Left ventricle myocardium superior (tissue), 1 donor: Measurements from ENCODE around the gene IL1RAP. TPM values are rescaled to one million over a fixed set of nuclear protein-coding genes. Genes with fewer than 3 reads are reported as not detected.

Experiments
- ATAC-seq: fragments of 200-7000 bp; cut with Tn5 transposase; one replicate; pipeline ENCODE4 v1.9.1; 2020; ENCODE audit warnings: mild to moderate bottlenecking, moderate library complexity
- DNase-seq: peaks from one replicate; pipeline ENCODE4 v3.0.0-alpha.2; 2020
- intact Hi-C: fragments of 100-400 bp; cut with micrococcal nuclease; formaldehyde crosslinking; loops from one replicate; pipeline ENCODE4 v1.11.0; 2022
- total RNA-seq: library from RNA; stranded (reverse); fragmentation: NEBNext Ultra II Directional; extraction: Animal tissue kit (Norgen Biotek cat#: 25700); gene quantifications from one replicate; pipeline ENCODE4 v1.2.1, GENCODE V29; 2021
- donor health status: DM: no; HTN: yes; CAD: no; lungs with severe emphysema.

Gene IL1RAP
- total RNA-seq, 1 donor from 2014 or later, result 6.1 TPM

DNA sequence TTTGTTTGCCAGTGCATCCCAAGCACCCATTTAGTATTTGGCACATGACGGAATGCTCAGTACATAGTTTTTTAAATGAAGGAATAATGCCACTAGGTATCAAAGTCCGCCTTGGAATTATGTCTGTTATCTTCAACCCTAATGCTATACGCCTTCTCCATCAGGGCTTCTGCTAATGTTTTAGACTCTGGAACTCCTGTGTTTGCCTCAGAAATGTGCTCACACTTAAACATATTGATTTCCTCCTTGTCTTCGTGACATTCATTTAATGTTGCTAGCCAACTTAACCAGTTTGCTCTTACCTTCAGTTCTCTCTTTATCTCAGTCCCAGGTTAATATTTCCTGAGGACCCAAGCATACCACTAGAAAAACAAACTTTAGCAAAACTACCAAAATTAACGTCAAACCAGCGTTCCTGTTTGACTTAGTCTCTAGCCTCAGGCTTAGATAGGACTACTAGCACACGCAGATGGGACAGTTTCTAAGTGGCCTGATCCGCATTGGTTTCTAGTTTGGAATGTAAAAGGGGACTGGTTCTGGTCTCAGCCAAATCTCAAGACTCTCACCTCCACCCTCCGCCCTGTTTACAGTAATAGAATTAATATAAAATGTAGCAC is 81.4 kb downstream of the IL1RAP start:
- intact Hi-C loops, result no loop called here
- DNase-seq, result no peak
- ATAC-seq, result no peak

DNA sequence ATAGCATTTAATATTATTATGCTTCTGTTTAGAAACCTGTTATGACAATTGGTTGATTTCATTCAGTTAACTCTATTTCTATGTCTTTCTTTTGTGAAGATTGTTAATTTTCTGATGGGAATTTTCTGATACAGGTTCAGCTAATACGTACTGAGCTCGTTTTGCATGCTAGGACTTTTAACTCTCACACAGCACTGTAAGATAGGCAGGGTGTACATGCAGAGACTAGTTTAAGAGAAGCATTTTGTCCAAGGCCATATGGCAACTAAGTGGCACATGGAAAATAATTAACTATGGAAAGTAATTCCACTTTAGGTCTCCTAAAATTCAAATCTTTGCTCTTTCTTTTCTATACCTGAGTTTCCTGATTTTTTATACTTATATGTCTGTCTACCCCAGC is 81.9 kb downstream of the IL1RAP start:
- ATAC-seq, result no peak
- intact Hi-C loops, result no loop called here
- no peak for DNase-seq

DNA sequence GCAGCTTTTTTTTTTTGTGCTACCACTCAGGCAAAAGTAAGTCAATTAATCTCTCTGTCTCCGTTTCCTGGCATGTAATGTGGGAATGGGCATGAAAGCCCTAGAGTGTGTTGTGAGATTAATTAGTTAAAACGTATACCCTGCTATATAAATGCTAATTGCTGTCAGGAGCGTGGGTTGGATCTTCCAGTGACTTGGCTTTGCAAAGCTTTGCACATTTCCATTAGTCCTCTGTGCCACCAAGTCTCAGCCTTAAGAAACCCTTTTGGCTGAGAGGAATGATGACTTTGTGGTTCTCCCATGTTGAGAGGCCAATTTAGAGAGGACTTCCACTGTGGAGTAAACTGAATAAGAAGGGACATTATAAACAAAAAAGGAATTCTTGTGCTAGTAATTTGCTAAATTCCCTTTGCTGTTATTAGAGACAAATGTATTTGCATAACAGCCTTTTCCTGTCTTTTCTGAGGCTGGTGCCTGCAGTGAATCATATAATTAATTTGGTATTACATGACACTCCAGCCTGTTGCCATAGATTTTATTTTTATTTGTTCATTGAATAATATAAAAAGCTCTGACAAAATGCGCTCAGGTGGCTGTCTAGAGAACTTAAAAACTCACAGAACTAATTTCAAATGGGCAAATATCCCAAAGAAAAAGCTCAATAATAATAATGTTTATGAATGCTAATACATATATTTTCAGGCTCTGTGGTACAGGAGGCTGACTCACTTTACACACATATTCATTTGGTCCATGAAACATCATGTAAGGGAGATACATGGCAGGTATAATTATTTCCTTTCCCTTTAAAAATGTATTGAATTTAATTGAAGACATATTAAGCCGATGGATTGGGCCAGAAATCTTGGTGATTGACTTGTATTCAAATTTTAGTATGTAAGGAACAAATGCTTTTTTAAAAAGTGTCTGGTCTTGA is 82.7 kb downstream of the IL1RAP start:
- intact Hi-C loops, result no loop called here
- DNase-seq (no peak), ATAC-seq (no peak)

DNA sequence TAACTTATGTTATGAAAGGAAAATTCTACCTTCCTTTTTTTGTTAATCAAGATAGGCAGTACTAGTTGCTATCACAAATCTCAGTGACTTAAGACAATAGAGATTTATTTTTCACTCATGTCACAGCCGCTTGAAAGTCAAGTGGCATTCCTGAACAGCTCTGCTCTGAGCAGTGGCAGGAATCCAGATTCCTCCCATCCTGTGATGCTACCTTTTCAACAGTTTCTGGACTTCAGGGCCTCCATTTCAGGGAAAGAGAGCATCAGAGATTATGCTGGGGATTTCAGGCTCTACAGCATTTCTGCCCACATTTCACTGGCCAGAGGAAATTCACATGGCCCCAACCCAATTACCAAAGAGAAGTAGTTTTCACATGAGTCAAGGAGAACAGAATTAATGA is 83.4 kb downstream of the IL1RAP start:
- ATAC-seq, result peak; percentile 88

DNA sequence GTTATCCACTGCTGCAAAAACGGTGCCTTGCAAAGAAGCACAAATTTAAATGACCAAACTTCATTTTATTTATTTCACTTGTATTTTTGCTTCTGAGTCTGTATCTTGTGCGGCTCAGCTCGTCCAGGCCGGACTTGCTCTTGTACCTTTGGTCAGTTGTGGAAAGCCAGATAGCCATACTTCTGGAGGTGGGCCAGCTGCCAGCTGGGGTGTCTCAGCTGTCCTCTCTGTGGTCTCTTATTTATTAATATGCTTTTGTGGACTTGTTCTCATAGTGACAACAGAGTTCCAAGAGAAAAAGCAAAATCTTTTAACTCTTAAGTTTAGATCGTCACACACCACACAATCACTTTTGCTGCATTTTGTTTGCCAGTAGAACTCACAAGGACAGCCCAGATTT is 87.7 kb downstream of the IL1RAP start:
- intact Hi-C loops, result no loop called here
- DNase-seq (peak; percentile 44), ATAC-seq (no peak)

More for the DNA sequence above, 83.4 kb downstream of the IL1RAP start:
- intact Hi-C loops, result no loop called here
- DNase-seq, result no peak

DNA sequence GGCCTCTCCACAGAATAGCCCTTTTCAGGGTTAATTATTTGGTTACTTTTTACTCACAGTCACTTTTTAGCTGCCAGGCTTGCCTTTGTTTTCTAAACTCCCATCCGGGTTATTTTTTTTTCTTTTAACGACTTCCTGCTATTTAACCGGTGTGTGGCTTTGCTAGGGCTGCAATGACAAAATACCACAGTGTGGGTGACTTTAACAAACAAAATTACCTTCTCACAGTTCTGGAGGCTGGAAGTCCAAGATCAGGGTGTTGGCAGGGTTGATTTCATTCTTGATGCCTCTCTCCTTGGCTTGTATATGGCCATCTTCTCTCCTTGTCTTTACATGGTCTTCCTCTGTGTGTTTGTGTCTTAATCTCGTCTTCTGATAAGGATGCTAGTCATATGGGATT is 91.5 kb downstream of the IL1RAP start:
- no peak for ATAC-seq
- no peak for DNase-seq
- intact Hi-C loops, result no loop called here

DNA sequence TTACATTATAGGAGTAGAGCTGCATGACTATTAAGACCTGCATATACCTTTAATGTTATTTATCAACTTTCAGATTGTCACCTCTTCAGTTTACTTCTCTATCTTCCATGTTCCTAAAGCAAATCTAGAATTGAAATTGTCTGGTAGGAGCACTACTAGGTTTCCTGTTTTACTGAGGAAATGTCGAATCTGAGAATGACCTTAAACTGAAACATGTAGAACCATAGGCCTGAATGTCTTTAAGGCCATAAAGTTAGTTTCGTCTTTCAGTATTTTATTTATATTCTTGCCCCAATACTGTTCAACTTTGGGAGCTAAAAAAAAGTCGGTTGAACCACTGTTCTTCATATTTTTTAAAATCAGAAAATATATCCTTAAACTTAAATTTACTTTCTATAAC is 92.7 kb downstream of the IL1RAP start:
- ATAC-seq (no peak), DNase-seq (no peak)
- intact Hi-C loops, result no loop called here

DNA sequence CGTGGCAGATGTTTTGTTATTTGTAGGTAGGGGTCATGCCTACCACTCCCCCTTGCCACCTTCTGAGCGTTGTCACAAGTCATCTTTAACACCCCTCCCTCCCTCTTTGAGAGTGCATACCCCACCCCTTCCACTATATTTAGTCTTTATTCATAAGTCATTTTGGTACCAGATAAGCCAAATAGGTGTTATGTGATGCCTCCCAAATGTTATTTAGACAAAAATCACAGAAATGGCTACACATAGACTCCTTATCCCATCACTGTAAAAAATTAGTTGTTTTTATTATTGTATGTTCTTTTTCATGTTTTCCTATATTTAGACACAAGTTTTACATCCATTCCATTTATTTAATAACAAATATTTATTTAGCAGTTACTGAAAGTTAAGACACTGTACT is 93.1 kb downstream of the IL1RAP start:
- intact Hi-C loops, result no loop called here
- ATAC-seq, result no peak
- no peak for DNase-seq

DNA sequence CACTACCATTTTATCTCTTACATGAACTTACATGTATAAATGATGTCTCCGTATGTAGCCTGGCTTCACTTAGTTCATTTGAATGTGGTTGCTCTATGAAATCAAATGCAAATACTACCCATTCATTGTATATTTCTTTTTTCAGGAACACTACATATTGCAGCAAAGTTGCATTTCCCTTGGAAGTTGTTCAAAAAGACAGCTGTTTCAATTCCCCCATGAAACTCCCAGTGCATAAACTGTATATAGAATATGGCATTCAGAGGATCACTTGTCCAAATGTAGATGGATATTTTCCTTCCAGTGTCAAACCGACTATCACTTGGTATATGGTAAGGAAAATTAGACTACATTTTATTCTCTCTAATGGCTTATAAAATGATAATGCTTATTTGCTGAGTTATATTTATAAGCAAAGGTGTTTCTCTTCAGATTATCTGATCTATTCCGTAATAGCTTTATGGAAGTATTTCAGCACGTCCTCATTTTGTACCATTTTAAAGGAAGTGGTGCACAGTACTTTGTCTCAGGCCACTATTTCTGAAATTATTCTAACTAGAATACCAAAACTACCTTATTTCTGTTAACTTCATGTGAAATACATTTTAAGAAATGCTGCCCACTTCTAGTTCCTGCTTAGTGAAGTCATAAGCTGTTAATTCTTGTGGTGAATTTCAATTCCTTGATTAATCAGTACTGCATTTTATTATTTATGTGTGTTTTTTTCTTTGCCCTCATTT is 95.1 kb downstream of the IL1RAP start:
- intact Hi-C loops, result no loop called here
- DNase-seq (no peak), ATAC-seq (no peak)

DNA sequence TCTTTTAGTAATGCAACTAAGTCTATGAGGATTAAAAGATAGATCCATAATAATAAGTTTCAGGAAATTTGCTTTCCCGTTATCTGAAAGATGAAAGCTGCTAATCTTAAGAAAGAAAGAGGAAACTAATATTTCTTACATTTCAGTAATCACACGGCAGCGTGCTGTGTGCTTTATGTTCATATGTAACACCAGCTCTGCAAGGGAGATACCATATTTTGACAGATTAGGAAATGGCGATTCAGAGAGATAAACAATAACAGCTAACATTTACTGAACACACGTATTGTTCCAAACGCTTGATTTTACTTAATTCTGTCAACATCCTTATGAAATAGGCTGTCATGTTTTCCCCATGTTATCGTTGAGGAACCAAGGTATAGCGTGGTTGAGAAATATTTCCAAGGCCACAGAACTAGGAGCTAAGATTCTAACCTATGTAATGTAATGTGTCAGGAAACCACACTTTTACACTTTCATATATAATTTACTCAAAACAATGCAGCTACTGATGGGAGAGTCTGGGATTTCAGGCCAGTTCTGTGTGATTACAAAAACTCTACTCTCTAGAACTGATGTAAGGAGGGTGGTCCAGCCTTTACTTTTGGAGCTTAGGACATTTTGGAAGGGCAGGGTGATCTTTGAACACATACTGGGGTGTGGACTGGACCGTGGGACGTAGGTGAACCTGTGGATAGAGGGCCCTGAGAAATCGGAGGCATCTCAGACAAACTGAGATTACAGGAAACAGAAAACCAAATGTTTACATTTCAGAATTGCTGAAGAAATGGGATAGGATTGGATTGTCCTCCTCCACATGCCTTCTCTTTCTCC is 100.6 kb downstream of the IL1RAP start:
- DNase-seq (no peak), ATAC-seq (no peak)
- intact Hi-C loops, result no loop called here

DNA sequence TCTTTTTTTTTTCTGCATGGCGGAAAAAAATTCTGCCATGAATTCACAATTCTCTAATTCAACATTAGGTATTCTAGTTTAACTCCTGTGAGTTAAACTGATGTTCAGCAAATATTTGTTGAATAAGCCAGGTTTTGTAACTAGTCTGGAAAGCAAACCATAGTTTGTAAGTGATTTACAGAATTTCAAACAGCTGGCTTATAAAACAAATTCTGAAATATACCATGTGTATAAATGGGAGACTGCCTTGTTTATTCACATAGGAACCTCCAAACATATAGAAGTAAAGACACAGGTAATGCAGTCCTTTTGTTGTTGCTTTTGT is 101.1 kb downstream of the IL1RAP start:
- intact Hi-C loops, result no loop called here
- no peak for ATAC-seq
- no peak for DNase-seq

DNA sequence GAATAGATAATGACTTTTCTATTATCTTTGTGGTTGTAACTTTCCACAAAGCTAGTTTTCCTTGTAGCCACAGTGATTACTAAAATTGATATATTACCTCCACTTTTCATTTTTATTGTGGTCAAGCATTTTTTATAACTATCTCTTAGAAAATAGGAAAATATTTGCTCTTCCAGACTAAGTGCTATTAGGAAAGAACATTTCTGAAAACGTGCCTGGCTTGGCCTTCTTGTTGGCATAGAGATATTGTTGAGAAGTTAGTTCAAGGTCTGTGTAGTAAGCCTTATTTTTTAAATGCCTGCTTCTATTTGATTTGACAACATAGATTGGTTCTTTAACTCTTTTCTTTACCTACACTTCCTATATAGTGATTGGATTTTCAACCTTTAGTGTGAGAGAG is 101.7 kb downstream of the IL1RAP start:
- no peak for DNase-seq
- intact Hi-C loops, result no loop called here
- ATAC-seq, result no peak

DNA sequence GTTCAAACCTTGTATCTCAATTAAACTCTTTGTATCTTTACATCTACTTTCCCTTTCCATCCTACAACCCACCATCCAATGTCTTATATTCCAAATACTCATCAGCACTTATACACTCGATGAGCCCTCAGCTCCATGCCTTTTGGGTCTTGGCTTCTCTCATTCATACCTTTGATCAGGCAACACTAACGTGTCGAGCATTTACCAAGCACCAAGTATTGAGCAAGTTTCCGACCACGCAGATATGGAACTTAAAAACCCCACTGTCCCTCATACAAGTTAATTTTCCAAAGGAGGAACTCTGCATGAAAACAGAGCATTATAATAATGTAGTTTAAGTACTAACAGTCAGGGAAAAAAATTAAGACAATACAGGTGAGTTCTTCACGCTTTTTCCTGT is 102.8 kb downstream of the IL1RAP start:
- ATAC-seq (no peak), DNase-seq (no peak)
- intact Hi-C loops, result no loop called here

DNA sequence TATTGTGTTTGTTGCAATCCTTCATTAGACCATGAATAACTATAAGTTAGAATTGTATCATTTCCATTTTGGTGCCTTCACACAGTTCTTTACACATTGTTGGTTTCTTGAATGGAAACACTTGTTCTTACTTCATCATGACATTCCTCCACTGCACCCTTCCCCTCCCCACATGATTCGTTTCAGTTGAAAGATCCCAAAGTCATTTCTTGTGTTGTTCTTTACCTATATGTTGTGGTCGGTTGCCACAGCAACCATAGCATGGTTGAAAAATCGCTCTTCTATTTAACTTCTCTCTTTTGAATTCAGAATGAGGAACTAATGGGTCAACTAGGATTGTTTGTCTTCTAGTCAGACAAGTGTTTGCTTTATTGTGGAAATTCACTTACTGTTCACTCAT is 103.3 kb downstream of the IL1RAP start:
- ATAC-seq, result peak; percentile 31
- intact Hi-C loops, result no loop called here

DNA sequence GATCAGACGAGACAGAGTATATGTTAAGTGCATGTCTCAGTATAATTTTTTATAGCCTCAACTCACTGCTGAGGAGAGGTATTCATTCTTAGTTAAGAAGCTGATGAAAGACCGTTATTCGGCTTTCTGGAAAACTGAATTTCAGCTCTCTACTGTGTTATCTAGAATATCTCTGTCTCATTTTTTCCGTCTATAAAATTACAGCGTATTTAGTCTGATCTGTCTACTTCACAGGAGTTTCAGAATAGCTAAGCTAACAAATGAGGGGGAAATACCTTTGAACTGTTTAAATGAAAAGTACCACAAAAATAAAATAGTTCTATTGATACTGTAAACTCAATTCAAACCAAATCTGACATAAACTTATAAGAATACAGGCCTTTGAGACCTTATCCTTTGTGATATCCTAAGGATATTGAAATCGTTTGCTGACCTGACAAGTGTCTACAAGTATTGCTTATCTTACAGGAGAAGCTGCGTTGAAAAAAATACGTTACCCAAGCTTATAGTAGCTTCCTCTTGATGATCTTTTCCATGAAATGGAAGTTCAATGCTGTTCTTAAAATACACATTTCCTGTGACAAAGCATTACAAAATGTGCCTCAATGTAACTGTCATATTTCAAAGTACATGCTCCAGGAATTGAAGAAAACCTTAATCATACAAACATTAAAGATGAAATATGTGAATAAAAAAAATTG is 104.6 kb downstream of the IL1RAP start:
- ATAC-seq (no peak), DNase-seq (no peak)
- intact Hi-C loops, result no loop called here

More for the DNA sequence above, 103.3 kb downstream of the IL1RAP start:
- no peak for DNase-seq

DNA sequence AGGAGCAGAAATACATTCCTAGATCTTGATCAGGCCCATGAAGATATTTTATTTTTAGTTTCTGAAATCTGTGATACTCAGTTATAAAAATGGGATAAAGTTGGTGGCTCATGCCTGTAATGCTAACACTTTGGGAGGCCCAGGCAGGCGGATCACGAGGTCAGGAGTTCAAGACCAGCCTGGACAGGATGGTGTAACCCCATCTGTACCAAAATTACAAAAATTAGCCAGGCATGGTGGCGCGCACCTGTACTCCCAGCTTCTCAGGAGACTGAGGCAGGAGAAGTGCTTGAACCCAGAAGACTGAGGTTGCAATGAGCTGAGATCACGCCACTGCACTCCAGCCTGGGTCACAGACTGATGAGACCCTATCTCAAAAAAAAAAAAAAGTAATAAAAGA is 105.5 kb downstream of the IL1RAP start:
- no peak for ATAC-seq
- DNase-seq, result no peak
- intact Hi-C loops, result no loop called here

DNA sequence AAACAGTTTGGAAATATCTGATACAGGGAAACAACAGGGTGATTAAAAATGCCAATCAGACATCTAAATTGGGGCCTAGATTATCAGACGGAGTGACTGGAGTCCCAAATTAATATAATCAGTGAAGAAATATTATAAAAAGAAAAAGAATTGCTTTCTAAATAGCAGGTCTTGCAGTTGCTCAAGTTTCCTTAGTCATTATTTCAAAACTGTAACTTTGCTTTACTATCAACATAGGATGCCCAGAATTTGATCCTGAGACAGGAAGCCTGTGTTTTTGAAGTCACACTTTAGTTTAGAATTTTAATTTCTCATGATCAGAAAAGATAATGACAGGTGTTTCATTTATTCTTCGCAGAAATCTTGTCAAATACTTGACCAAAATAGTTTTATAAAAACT is 105.9 kb downstream of the IL1RAP start:
- no peak for ATAC-seq
- intact Hi-C loops, result loop anchor here (5.0 kb wide), 1 partner anchor 323 kb away; no protein-coding TSS in a partner anchor

DNA sequence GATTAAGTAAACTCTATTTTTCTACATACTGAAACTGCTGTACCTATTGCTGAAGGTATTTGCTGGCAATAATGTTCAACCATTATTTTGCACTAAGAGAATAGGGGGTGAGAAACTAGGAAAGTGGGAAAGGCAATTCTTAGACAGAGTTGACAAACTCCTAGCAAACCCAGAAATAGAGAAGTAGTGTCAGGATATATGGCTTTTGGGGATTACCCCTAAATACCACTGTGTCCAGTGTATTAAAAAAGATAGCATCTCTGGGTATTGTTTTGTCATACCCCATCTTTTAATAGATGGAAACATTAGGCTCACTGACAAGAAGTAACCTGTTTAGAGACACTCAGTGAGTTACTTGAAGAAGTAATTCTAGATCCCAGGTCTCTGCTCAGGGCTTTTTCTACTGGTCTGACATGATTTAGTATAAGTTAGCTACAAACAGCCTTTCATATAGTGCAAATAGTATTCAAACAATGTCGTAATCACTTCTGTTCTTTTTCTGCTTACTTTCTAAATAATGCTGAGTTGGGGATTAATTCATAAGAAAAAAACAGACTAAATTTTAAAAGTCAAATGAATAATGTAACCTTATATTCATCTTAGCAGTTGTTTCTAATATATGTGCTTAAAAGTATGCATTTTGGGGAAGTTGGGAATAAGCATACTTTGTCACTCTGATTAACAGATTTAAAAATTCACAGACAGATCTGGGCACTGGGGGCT is 107.2 kb downstream of the IL1RAP start:
- no peak for DNase-seq
- no peak for ATAC-seq
- intact Hi-C loops, result loop anchor here (5.0 kb wide), 1 partner anchor 321 kb away; no protein-coding TSS in a partner anchor

More for the DNA sequence above, 105.9 kb downstream of the IL1RAP start:
- DNase-seq, result no peak
